K562 (cell line): ENCODE measurements around the gene ZNF428. TPM values are rescaled to one million over a fixed set of nuclear protein-coding genes. Genes with fewer than 3 reads are reported as not detected.
"Not testable (repeated sequence)": the region's sequence is repeated elsewhere in the genome, so short reads cannot be mapped to it uniquely, and the experiment has no call there.

ENCODE experiments used
- ATAC-seq: fragments of 200-7000 bp; cut with Tn5 transposase; 3 replicates; pipeline ENCODE4 v1.9.1; 2020; ENCODE audit warnings: moderate library complexity
- BruUV-seq: library from RNA; stranded (reverse); fragments of 400-500 nt; replicated peaks from 2 replicates; lab custom pipeline; 2021; lab: Mats Ljungman, UMichigan
- CTCF ChIA-PET: fragments of 300-600 bp; formaldehyde crosslinking; extraction: SDS; loops from one replicate; lab custom pipeline; 2021; ENCODE audit warnings: low intra/inter-chr PET ratio; lab: Yijun Ruan, JAX
- POLR2A ChIA-PET: fragments of 300-600, 350-650 bp; sonication (Branson Sonifier 250); formaldehyde crosslinking; extraction: SDS; loops from one replicate; lab custom pipeline; 2021; ENCODE audit warnings: antibody characterized with exemption, inconsistent platforms; lab: Yijun Ruan, JAX
- DNase-seq, 4 experiments: peaks; one replicate each; pipeline versions ENCODE4 v3.0.0 to v3.0.0-alpha.2; 2011 to 2018; ENCODE audit warnings: low spot score in 3 of 4, mixed read lengths in 3 of 4; ENCODE audit errors: extremely low read depth in 1 of 4
- FAIRE-seq: peaks from 2 replicates; lab custom pipeline; 2011; peaks lifted over from hg19 to GRCh38; lab: Jason Lieb, UNC
- H2AFZ ChIP-seq: 2 replicates; pipeline ENCODE4 v1.6.0; 2011; ENCODE audit warnings: low read depth, low read length, control low read depth, inconsistent platforms
- H3K27ac ChIP-seq: fragments of 200-600 bp; 3 replicates; pipeline ENCODE4 v1.8.0; 2011; ENCODE audit warnings: low read depth, mild to moderate bottlenecking, control low read depth, inconsistent platforms, low read length, moderate library complexity, mixed read lengths; ENCODE audit errors: extremely low read depth
- H3K27me3 ChIP-seq, 2 experiments: fragments of 300-600 bp in 1 of 2; 2 replicates in 1 of 2; 3 replicates in 1 of 2; pipeline versions ENCODE4 v1.6.0 to v1.8.0; 2011; ENCODE audit warnings: inconsistent platforms in 2 of 2, low read length in 2 of 2, mild to moderate bottlenecking in 1 of 2, mixed read lengths in 1 of 2, moderate library complexity in 1 of 2; ENCODE audit not compliant: control insufficient read depth in 2 of 2, insufficient read depth in 2 of 2
- H3K36me3 ChIP-seq: fragments of 300-600 bp; 3 replicates; pipeline ENCODE4 v1.8.0; 2011; ENCODE audit warnings: mild to moderate bottlenecking, low read length, inconsistent platforms; ENCODE audit not compliant: control insufficient read depth, insufficient read depth
- H3K4me1 ChIP-seq, 2 experiments: fragments of 200-600 bp in 1 of 2; replicated peaks in 1 of 2; 2 replicates in 1 of 2; 3 replicates in 1 of 2; pipeline versions ENCODE4 v1.5.1 to v1.8.0; 2011; ENCODE audit warnings: inconsistent platforms in 2 of 2, low read length in 2 of 2, mild to moderate bottlenecking in 1 of 2, mixed read lengths in 1 of 2, moderate library complexity in 1 of 2; ENCODE audit not compliant: control insufficient read depth in 2 of 2, insufficient read depth in 2 of 2
- H3K4me2 ChIP-seq: 2 replicates; pipeline ENCODE4 v1.6.1; 2011; ENCODE audit warnings: low read length, control low read depth, inconsistent platforms, mixed read lengths; ENCODE audit not compliant: insufficient read depth
- H3K4me3 ChIP-seq: fragments of 200-600 bp; sonication (generic), shearing (Covaris generic); 2 replicates; pipeline ENCODE4 v1.5.1; 2016; ENCODE audit warnings: control low read depth, inconsistent platforms
- H3K79me2 ChIP-seq: fragments of 200-600 bp; 3 replicates; pipeline ENCODE4 v1.8.0; 2011; ENCODE audit warnings: low read length, inconsistent platforms; ENCODE audit not compliant: control insufficient read depth, insufficient read depth
- H3K9ac ChIP-seq, 2 experiments: 2 replicates each; pipeline versions ENCODE4 v1.6.0 to v1.6.1; 2011; ENCODE audit warnings: low read depth in 2 of 2, low read length in 2 of 2, control low read depth in 1 of 2, inconsistent platforms in 1 of 2, mild to moderate bottlenecking in 1 of 2, mixed read lengths in 1 of 2; ENCODE audit not compliant: insufficient read depth in 1 of 2
- H3K9me1 ChIP-seq: one replicate; pipeline ENCODE4 v1.6.0; 2011; ENCODE audit warnings: inconsistent platforms, mild to moderate bottlenecking, low read length, moderate library complexity; ENCODE audit not compliant: control insufficient read depth, insufficient read depth
- H3K9me3 ChIP-seq: replicated peaks from 2 replicates; pipeline ENCODE4 v1.5.1; 2011; ENCODE audit warnings: low read depth, low read length, inconsistent platforms; ENCODE audit not compliant: control insufficient read depth, insufficient read depth
- H4K20me1 ChIP-seq: replicated peaks from 2 replicates; pipeline ENCODE4 v1.6.1; 2011; ENCODE audit warnings: low read length, inconsistent platforms, mixed read lengths; ENCODE audit not compliant: control insufficient read depth, insufficient read depth
- DACH1 ChIP-seq: fragments of 450-650 bp; IDR thresholded peaks from 2 replicates; pipeline ENCODE4 v1.6.1; 2018; ENCODE audit not compliant: partially characterized antibody
- NR1H2 ChIP-seq: sonication (generic); formaldehyde crosslinking; IDR thresholded peaks from 2 replicates; pipeline ENCODE4 v1.4.0; 2020; ENCODE audit warnings: mild to moderate bottlenecking, missing genetic modification reagents
- PML ChIP-seq: IDR thresholded peaks from 2 replicates; pipeline ENCODE4 v1.6.1; 2012; ENCODE audit warnings: low read length, inconsistent platforms
- PRDM10 ChIP-seq: fragments of 450-650 bp; IDR thresholded peaks from 2 replicates; pipeline ENCODE4 v1.6.1; 2018; ENCODE audit not compliant: partially characterized antibody
- PYGO2 ChIP-seq: fragments of 450-650 bp; IDR thresholded peaks from 2 replicates; pipeline ENCODE4 v1.6.1; 2016; ENCODE audit warnings: mild to moderate bottlenecking, missing genetic modification characterization, moderate library complexity, missing compliant biosample characterization
- RBFOX2 ChIP-seq: fragments of 200-400 bp; formaldehyde crosslinking; IDR thresholded peaks from 2 replicates; pipeline ENCODE4 v1.6.1; 2017; ENCODE audit warnings: low read depth, mild to moderate bottlenecking, low read length, moderate library complexity
- RNF2 ChIP-seq: sonication (generic); IDR thresholded peaks from 2 replicates; pipeline ENCODE4 v1.6.1; 2016
- SP2 ChIP-seq: IDR thresholded peaks from 2 replicates; pipeline ENCODE4 v1.6.1; 2011; ENCODE audit warnings: mild to moderate bottlenecking, low read depth, low read length, moderate library complexity; ENCODE audit not compliant: poor library complexity, severe bottlenecking; ENCODE audit errors: extremely low read depth
- SRSF9 ChIP-seq: fragments of 200-400 bp; formaldehyde crosslinking; IDR thresholded peaks from 2 replicates; pipeline ENCODE4 v1.6.1; 2017; ENCODE audit warnings: low read depth, low read length, borderline replicate concordance
- ZBTB7A ChIP-seq: IDR thresholded peaks from 2 replicates; pipeline ENCODE4 v1.6.1; 2011; ENCODE audit warnings: low read depth, mild to moderate bottlenecking, low read length, moderate library complexity, borderline replicate concordance; ENCODE audit not compliant: control insufficient read depth
- ZNF316 ChIP-seq: fragments of 450-650 bp; IDR thresholded peaks from 2 replicates; pipeline ENCODE4 v1.6.1; 2016
- WGBS: fragments of 100-300 bp; shearing (Covaris generic); methylation state at CpG from one replicate; pipeline ENCODE4 v1.1.6; 2016; ENCODE audit warnings: low coverage, mixed read lengths; ENCODE audit not compliant: insufficient coverage; ENCODE audit errors: missing lambda C conversion rate; 5-methylcytosine and 5-hydroxymethylcytosine counted together
- in situ Hi-C: fragments of 300-500 bp; cut with MboI; formaldehyde crosslinking; loops from 4 replicates; pipeline ENCODE4 v1.15.0; 2018; ENCODE audit warnings: inconsistent platforms, mixed read lengths
- intact Hi-C: fragments of 100-400 bp; cut with micrococcal nuclease; formaldehyde crosslinking; loops from 2 replicates; pipeline ENCODE4 v1.14.2; 2022
- polyA plus RNA-seq, 8 experiments: library from polyadenylated mRNA; depleted of rRNA in 4 of 8; stranded (reverse) in 5 of 8; unstranded in 3 of 8; fragments of >200 nt; fragmentation: Nextera tagmentation in 2 of 8; fragmentation: Illumina TruSeq in 1 of 8; extraction: Ambion mirVana in 2 of 8; extraction: Trizol in 1 of 8; gene quantifications; 2 replicates each; pipeline versions ENCODE4 v1.2.1 to v1.2.3, GENCODE V29; 2011 to 2014; ENCODE audit warnings: inconsistent platforms in 1 of 8, missing spikeins in 1 of 8
- total RNA-seq, 7 experiments: library from RNA; depleted of rRNA in 6 of 7; stranded (reverse); fragments of >200 nt in 6 of 7; fragmentation: Illumina TruSeq in 2 of 7; extraction: Trizol in 2 of 7; gene quantifications; 2 replicates each; pipeline versions ENCODE4 v1.2.1 to v1.2.3, GENCODE V29; 2011 to 2021; ENCODE audit warnings: low replicate concordance in 1 of 7

The ZNF428 gene
- total and polyA plus RNA-seq, 9 of the 15 experiments (the other 6 are each of a cell fraction or from before 2014, with no cell fraction given) = 0.15 to 85.7 (median 15.9) TPM

GRCh38 chr19:43635561-43635940 lies 16.1 kb upstream of the ZNF428 start:
- H2AFZ ChIP-seq, ATAC-seq, in situ Hi-C loops, H3K27me3 ChIP-seq, H3K9me1 ChIP-seq, FAIRE-seq, DNase-seq, H3K27ac ChIP-seq, CTCF ChIA-PET, H3K4me2 ChIP-seq, intact Hi-C loops, H3K9me3 ChIP-seq, H4K20me1 ChIP-seq, H3K79me2 ChIP-seq, BruUV-seq, H3K36me3 ChIP-seq, H3K4me3 ChIP-seq: not testable (repeated sequence)
- WGBS = no CpG with 5 or more reads among the region's 2 CpGs
- POLR2A ChIA-PET = interaction anchor here (0.6 to 0.7 kb wide), 2 partner anchors 41 to 175 kb away, joined by 3 read pairs; no protein-coding TSS in a partner anchor
- peaks cover 18 to 34% of the 10 kb centered on the region in 2 experiments; a peak in 4 of 5 replicates for H3K4me1 ChIP-seq
- TF ChIP-seq ZBTB7A = peak; percentile 2; the same call in 1 of the 2 replicates
- peak overlapping the region in 1 of 2 experiments; percentile 86; a peak in 1 of 4 replicates for H3K9ac ChIP-seq

GRCh38 chr19:43634872-43635560 lies 15.6 kb upstream of the ZNF428 start:
- H3K27me3 ChIP-seq = peaks cover 9% of the 10 kb centered on the region in 2 experiments
- H3K4me2 ChIP-seq = peak overlapping the region; percentile 18; the same call in 1 of the 2 replicates
- peak in 1 of 4 experiments; percentile 26 for DNase-seq
- ChIA-PET POLR2A (interaction anchor here (0.7 kb wide), 1 partner anchor 41 kb away, joined by 3 read pairs; no protein-coding TSS in a partner anchor), CTCF (no interaction called here)
- peak; percentile 29 for FAIRE-seq
- intact Hi-C loops (no loop called here), in situ Hi-C loops (no loop called here)
- H3K27ac ChIP-seq = no peak overlapping the region
- ATAC-seq = peak; percentile 14; the same call in 1 of the 3 replicates
- H3K4me3 ChIP-seq = no peak overlapping the region
- peak overlapping the region; percentile 47 for H2AFZ ChIP-seq
- no peaks in the 10 kb centered on the region for H3K9me3 ChIP-seq
- H3K36me3 ChIP-seq = no peaks in the 10 kb centered on the region
- H3K9me1 ChIP-seq = no peaks in the 10 kb centered on the region
- no TSS peak for BruUV-seq
- no peaks in the 10 kb centered on the region for H3K79me2 ChIP-seq
- peaks cover 13 to 28% of the 10 kb centered on the region in 2 experiments; a peak in 4 of 5 replicates for H3K4me1 ChIP-seq
- H3K9ac ChIP-seq = peak overlapping the region; percentile 17 to 86; a peak in 3 of 4 replicates
- WGBS = 18% methylated on average over 12 of the region's 17 CpGs
- no peaks in the 10 kb centered on the region for H4K20me1 ChIP-seq
- TF ChIP-seq ZNF316 (peak; percentile 94), NR1H2 (CRISPR knock-in tag) (no peak), PRDM10 (peak; percentile 99), PYGO2 (tag) (no peak), SRSF9 (no peak), PML (no peak), SP2 (no peak), RNF2 (no peak), DACH1 (peak; percentile 27), RBFOX2 (no peak)
